22Rv1 (cell line): Measurements from ENCODE around the gene NRCAM.

Source experiments
- ZFX ChIP-seq: fragments of 450-650 bp; IDR thresholded peaks from 2 replicates; pipeline ENCODE4 v1.6.1; 2017; ENCODE audit warnings: antibody characterized with exemption, borderline replicate concordance
- TF ChIP-seq, protein P1 (sequence below): fragments of 450-650 bp; IDR thresholded peaks from 2 replicates; pipeline ENCODE4 v1.5.1; 2017; ENCODE audit warnings: mild to moderate bottlenecking

DNA sequence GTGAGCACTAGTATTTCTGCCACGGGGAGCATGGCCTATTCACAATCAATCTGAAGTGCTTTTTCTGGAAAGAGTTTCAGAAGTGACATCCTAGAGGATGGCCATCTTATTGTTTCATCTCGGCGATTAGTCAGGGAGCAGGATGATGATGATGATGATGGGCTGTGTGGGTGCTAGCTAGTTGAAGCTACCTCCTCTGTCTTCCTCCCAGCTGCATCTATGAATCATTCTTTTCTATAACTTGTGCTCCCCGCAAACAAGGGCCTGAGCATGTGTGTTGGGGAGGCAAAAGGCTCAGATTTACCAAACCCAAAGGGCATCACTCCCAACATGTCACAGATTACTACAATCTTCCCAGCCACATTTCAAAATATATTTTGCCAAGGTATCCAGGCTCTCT, 207.4 kb downstream of the NRCAM start:
- TF ChIP-seq, protein P1, sequence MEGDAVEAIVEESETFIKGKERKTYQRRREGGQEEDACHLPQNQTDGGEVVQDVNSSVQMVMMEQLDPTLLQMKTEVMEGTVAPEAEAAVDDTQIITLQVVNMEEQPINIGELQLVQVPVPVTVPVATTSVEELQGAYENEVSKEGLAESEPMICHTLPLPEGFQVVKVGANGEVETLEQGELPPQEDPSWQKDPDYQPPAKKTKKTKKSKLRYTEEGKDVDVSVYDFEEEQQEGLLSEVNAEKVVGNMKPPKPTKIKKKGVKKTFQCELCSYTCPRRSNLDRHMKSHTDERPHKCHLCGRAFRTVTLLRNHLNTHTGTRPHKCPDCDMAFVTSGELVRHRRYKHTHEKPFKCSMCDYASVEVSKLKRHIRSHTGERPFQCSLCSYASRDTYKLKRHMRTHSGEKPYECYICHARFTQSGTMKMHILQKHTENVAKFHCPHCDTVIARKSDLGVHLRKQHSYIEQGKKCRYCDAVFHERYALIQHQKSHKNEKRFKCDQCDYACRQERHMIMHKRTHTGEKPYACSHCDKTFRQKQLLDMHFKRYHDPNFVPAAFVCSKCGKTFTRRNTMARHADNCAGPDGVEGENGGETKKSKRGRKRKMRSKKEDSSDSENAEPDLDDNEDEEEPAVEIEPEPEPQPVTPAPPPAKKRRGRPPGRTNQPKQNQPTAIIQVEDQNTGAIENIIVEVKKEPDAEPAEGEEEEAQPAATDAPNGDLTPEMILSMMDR: no peak
- no peak for TF ChIP-seq ZFX
